Measurements from ENCODE around the gene OAF.

DNA sequence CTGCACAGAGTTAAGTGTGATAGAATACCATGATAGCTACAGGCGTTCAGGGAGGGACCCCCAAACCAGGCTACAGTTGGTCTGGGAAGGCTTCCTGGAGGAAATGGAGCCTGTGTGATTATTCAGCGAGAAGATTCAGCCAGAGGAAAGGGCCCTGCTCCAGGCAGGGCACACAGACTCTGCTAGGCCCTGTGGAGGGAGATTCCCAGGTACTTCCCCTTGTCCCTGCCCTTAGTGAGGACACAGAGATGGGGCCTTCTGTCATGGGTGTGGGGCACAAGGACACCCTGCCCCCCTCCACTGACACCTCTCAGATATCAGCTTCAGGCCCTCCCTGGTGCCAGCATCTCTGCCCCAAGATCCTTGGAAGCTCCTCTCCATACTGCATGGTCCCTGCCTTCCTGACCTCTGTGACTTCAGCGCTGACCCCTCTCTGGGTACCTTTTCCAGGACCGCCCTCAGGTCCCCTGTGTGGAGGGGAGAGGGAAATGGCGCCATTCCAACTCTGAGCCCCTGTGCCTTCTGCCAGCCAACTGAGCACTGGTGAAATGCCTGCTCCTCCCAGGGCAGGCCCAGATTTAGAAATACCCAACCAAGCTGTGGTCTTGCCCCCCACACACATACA lies 16.5 kb downstream of the OAF start:
- TF ChIP-seq, protein P1, sequence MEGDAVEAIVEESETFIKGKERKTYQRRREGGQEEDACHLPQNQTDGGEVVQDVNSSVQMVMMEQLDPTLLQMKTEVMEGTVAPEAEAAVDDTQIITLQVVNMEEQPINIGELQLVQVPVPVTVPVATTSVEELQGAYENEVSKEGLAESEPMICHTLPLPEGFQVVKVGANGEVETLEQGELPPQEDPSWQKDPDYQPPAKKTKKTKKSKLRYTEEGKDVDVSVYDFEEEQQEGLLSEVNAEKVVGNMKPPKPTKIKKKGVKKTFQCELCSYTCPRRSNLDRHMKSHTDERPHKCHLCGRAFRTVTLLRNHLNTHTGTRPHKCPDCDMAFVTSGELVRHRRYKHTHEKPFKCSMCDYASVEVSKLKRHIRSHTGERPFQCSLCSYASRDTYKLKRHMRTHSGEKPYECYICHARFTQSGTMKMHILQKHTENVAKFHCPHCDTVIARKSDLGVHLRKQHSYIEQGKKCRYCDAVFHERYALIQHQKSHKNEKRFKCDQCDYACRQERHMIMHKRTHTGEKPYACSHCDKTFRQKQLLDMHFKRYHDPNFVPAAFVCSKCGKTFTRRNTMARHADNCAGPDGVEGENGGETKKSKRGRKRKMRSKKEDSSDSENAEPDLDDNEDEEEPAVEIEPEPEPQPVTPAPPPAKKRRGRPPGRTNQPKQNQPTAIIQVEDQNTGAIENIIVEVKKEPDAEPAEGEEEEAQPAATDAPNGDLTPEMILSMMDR (IDR thresholded peaks at IDR 0.05; ENCODE audit: insufficient read depth, low read length): no peak
- TF ChIP-seq, protein P2, sequence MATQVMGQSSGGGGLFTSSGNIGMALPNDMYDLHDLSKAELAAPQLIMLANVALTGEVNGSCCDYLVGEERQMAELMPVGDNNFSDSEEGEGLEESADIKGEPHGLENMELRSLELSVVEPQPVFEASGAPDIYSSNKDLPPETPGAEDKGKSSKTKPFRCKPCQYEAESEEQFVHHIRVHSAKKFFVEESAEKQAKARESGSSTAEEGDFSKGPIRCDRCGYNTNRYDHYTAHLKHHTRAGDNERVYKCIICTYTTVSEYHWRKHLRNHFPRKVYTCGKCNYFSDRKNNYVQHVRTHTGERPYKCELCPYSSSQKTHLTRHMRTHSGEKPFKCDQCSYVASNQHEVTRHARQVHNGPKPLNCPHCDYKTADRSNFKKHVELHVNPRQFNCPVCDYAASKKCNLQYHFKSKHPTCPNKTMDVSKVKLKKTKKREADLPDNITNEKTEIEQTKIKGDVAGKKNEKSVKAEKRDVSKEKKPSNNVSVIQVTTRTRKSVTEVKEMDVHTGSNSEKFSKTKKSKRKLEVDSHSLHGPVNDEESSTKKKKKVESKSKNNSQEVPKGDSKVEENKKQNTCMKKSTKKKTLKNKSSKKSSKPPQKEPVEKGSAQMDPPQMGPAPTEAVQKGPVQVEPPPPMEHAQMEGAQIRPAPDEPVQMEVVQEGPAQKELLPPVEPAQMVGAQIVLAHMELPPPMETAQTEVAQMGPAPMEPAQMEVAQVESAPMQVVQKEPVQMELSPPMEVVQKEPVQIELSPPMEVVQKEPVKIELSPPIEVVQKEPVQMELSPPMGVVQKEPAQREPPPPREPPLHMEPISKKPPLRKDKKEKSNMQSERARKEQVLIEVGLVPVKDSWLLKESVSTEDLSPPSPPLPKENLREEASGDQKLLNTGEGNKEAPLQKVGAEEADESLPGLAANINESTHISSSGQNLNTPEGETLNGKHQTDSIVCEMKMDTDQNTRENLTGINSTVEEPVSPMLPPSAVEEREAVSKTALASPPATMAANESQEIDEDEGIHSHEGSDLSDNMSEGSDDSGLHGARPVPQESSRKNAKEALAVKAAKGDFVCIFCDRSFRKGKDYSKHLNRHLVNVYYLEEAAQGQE (IDR thresholded peaks at IDR 0.05; ENCODE audit: insufficient replicate concordance, low read depth): no peak
- no peak for TF ChIP-seq POLR2AphosphoS5 (IDR thresholded peaks at IDR 0.05; ENCODE audit: low read depth)
